T-helper 9 cell (primary cell): ENCODE data around the gene SMARCC1.

ENCODE experiments used
- DNase-seq: peaks from one replicate; pipeline ENCODE4 v3.0.0-alpha.2; 2020

The SMARCC1 gene

GRCh38 chr3:47692158-47692557 lies 89.5 kb downstream of the SMARCC1 start:
- DNase-seq, result no peak

DNA sequence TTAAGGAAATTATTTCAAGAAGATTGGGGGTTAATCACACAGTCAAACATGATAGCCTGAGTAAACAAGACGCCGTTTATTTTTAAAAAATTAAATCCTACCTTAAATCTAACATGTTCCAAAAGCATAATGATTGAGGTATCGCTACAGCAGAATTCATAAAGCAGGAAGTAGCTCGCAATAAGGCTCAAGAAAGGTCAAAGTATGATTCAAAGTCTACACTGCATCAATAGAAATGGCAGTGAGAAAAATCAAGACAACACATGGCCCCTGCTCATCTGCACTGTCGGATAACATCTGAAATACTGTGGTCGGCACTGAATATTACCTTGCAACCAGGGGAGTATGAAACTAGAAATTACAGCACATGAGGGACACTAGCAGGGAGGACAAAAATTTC lies 93.2 kb downstream of the SMARCC1 start:
- no peak for DNase-seq

- DNase-seq, result no peak
These were observed 96.7 kb downstream of the SMARCC1 start for GRCh38 chr3:47685037-47685436.

DNA sequence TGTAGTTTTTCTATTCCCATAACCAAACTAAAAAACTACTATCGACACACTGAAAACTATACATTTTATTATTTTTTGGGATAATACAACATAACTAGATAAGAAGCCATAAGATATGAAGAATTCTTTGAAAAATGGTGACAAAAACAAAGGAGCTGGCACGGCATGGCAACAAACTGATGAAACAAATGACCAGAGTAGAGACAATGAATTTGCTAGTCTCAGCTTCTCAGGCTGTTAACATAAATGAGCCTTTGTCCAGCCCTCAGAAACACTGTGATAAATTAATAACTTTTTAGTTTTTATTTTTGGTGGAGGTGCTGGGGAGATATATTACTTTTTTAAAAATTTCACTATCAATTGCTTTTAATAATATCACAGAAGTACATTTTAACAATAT lies 100.7 kb downstream of the SMARCC1 start:
- no peak for DNase-seq

- DNase-seq, result no peak
These were observed 103.0 kb downstream of the SMARCC1 start for GRCh38 chr3:47678446-47679338.

GRCh38 chr3:47669026-47669749 lies 112.5 kb downstream of the SMARCC1 start:
- DNase-seq, result no peak

DNA sequence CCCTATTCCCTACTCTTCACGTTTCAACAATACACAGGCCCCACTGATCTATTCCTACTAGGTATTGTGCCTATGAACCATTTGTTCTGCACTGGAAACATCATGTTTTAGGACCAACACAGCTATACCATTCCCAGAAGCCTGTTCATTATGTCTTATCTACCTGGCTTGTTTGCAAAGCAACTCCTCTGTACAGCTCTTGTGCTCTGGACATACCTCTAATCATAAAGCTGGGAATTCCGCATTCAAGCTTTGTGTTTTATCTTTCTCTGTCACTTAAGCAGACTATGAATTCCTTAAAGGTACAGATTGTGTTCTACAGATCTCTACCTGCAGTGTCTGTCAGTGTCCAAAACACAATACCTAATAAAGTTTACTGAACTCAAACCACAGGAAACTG lies 115.6 kb downstream of the SMARCC1 start:
- DNase-seq, result no peak

- DNase-seq, result no peak
These were observed 117.2 kb downstream of the SMARCC1 start for GRCh38 chr3:47664519-47664918.

DNA sequence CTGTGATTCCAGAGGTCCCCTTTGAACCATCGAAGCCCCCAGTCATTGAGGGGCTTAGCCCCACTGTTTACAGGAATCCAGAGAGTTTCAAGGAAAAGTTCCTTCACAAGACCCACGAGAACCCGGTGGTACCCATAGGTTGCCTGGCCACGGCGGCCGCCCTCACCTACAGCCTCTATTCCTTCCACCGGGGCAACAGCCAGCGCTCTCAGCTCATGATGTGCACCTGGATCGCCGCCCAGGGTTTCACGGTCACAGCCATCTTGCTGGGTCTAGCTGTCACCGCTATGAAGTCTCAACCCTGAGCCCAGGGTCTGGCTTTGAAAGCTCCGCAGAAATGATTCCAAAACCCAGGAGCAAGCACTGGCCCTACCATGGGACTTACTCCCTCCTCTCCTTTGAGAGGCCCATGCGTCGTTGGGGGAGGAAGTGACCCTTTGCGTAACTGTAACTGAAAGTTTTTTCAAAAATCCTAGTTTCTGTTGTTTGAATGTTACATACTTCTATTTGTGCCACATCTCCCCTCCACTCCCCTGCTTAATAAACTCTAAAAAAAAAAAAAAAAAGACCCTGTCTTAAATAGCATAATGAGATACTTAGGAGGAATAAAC lies 118.0 kb downstream of the SMARCC1 start:
- no peak for DNase-seq

- DNase-seq, result no peak
These were observed 120.5 kb downstream of the SMARCC1 start for GRCh38 chr3:47661121-47661752.

GRCh38 chr3:47658444-47658843 lies 123.2 kb downstream of the SMARCC1 start:
- no peak for DNase-seq

DNA sequence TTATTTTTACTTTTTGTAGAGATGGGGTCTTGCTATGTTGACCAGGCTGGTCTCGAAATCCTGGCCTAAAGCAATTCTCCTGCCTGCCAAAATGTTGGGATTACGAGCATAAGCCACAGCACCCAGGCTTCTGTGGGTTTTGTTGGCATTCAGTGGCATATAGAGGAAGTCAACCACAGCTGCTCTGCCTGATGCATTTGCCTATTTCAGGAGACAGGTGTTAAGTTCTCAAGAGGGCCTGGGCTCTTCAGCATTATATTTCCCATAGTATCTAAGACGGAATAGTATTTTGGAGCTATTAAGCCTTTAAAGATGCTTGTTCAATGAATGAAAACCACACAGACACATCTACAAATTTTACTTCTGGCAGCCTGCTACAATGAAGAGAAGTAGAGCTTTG lies 129.6 kb downstream of the SMARCC1 start:
- DNase-seq, result no peak

DNA sequence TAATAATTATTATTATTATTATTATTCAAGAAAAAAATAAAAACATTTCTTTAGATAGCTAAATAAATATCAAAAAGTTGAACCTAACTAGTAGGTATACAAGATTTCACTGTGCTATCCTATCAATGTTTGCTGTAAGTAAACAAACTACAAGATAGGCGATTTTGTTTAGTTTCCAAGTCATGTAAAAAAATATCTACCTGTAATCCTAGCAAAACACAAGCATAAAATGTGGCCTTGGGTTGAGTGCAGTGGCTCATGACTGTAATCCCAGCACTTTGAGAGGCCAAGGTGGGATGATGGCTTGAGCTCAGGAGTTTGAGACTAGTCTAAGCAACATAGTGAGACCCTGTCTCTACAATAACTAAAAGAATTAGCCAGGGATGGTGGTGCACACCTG lies 131.4 kb downstream of the SMARCC1 start:
- no peak for DNase-seq

- DNase-seq, result no peak
These were observed 134.1 kb downstream of the SMARCC1 start for GRCh38 chr3:47647550-47647949.

DNA sequence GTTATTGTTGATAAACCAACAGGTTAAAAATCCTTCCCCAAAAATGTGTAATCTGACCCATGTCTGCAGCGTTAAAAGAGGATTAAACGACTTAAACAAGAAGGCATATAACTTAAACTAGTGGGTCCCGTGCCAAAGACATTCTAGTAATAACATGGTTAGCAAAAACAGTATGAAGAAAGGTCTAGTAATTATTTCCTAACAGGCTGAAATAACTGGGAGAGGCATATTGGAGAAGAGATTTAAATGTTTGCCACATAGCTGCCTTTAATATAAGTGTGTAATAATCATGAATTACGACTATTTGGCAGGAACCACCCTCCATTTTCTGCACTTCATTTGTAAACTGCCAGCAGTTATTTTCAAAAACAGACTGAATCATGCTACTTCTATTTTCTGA lies 135.3 kb downstream of the SMARCC1 start:
- no peak for DNase-seq

DNA sequence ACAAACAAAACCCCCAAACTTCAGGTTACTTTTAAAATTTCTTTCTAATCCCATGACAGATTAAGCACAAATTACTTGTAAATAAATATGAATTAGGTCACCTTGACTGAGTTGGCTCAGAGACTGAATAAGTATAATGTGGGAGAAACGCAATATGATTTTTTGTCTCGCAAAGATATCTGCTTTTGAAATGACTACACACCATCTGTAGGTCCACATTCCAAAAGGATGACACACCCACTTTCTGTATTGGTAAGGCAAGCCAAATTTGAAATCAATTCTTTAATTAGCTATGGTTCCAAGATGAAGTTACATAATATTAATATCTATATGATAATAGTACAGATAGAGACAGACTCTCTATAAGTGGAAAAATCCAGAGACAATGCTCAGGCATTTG lies 136.1 kb downstream of the SMARCC1 start:
- DNase-seq, result no peak

DNA sequence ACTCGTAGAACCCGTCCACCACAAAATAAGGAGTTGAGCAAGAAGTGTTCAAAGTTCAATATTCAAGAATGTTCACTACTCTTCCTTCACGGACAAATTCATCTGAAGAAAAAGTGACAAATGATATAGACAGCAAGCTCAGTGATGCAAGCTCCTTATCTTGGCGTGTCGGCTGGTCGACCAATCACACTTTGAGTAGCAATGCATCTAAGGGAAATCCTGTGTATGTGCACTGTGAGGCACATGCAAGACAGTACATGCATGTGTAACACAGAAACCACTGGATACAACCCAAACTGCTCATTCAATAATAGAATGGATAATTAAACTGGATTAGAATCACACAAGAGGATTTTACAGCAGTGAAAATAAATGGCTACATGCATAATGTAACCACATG lies 138.6 kb downstream of the SMARCC1 start:
- DNase-seq, result no peak

GRCh38 chr3:47641739-47642138 lies 140.0 kb downstream of the SMARCC1 start:
- DNase-seq, result no peak

GRCh38 chr3:47636921-47637320 lies 144.8 kb downstream of the SMARCC1 start:
- DNase-seq, result no peak

DNA sequence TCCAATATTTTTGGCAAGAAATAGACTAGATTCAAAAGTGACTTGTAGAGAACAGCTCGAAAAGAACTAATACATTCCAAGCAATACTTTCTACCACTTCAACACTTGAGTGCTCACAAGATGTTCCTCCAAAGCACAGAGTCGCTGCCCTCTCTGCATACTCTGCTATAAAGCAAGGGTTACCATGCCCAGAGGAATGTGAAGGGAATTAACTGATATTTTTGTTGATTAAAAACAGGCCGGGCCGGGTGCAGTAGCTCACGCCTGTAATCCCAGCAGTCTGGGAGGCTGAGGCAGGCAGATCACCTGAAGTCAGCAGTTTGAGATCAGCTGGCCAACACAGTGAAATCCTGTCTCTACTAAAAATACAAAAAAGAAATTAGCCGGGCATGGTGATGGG lies 145.5 kb downstream of the SMARCC1 start:
- no peak for DNase-seq

DNA sequence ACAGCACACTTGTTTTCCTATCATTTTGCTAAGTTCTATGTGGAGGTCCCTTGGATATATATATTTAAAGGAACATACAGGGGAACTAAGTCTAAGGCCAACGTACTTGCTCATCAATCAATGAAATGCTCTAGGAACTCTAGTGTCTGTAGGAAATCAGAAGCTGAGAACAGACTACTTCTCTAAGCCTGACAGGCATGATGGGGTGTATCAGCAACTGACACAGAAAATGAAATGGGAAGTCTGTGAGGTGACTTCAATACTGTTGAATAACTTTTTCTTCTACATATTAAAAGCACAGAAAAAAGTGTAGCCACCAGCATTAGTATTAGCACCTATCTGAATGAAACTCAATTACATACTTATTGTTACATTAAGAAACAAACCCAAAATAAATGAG lies 146.2 kb downstream of the SMARCC1 start:
- no peak for DNase-seq

DNA sequence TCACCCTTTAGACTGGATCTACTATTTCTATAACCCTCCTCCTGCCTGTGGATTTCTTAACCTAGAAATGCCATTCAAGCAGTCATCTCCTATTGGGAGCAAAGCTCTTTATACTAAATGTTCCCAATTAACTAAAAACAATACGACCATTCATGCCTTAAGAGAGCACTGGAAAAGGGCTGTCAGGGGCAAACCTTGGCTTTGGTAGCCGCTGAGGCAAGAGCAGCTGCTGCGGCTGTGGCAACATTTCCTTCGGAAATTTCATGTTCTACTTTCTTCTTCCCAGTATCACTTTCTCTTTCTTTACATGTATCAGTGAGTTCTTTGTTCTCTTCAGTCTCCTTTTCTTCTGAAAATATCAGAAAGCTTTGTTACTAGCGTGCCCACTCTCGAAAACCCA lies 146.7 kb downstream of the SMARCC1 start:
- DNase-seq, result no peak

- DNase-seq, result no peak
These were observed 150.9 kb downstream of the SMARCC1 start for GRCh38 chr3:47630810-47631209.
